HG03097 (cell line): ENCODE measurements around the gene ZC3H11A.
"Not testable (repeated sequence)": the region's sequence is repeated elsewhere in the genome, so short reads cannot be mapped to it uniquely, and the experiment has no call there.

Experiments used
- ATAC-seq: cut with Tn5 transposase; IDR thresholded peaks from one replicate; pipeline ENCODE4 v1.9.1; 2021; ENCODE audit not compliant: unreplicated experiment, low FRiP score

ZC3H11A gene

GRCh38 chr1:203778789-203779188 is 16.6 kb upstream of the ZC3H11A start:
- ATAC-seq, result no peak

DNA sequence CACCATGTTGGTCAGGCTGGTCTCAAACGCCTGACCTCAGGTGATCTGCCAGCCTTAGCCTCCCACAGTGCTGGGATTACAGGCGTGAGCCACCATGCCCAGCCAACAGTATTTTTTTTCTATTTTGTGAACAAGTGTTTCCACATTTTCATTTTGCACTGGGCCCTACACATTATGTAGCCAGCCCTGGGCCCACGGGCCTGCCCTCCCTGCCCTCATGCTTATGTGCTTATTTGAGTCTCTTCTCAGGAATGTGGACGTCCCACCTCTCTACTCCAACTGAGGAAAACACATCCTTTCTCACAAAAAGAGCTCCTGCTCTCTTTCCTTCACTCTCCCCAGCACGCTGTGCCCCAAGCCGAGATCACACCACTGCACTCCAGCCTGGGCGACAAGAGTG is 13.5 kb upstream of the ZC3H11A start:
- no peak for ATAC-seq

GRCh38 chr1:203789966-203790365 is 5.5 kb upstream of the ZC3H11A start:
- ATAC-seq, result no peak

DNA sequence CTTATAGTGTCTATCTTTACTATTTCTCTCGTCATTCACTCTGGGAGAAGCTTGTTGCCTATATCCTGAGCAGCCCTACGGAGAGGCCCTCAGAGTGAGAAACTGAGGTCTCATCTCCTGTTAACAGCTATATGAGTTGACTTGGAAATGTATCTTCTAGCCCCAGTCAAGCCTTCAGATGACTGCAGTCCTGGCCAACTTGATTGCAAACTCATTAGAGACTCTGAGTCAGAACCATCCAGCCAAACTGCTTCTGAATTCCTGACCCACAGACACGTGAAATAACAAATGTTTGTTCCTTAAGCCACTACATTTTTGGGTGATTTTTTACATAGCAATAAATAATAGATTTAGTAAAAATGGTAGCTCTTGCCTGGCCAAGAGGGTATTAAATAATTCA is 3.9 kb upstream of the ZC3H11A start:
- no peak for ATAC-seq

GRCh38 chr1:203792486-203792885 is 2.9 kb upstream of the ZC3H11A start:
- no peak for ATAC-seq

GRCh38 chr1:203793561-203793960 is 1.9 kb upstream of the ZC3H11A start:
- not testable (repeated sequence) for ATAC-seq

DNA sequence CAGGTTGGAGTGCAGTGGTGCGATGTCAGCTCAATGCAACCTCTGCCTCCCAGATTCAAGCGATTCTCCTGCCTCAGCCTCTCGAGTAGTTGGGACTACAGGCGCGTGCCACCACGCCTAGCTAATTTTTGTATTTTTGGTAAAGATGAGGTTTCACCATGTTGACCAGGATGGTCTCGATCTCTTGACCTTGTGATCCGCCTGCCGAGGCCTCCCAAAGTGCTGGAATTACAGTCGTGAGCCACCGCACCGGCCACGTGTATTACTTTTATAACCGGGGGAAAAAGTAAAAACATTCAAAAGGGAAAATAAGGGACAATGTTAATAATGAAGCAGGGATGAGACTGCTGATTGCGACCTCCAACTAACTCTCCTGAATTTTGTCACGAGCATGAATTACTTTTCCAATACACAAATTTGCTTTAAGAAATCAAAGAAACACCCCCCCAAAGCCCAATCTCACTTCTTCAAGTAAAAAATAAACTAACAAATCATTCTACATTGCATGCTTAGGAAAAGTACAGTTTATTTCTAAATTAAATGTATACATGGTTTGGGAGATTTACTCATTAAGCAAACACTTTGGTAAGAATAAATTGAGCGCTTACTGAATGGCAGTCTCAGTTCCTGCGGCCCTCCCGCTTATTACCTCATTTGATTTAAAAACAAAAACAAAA is 521 bp upstream of the ZC3H11A start:
- ATAC-seq, result no peak

DNA sequence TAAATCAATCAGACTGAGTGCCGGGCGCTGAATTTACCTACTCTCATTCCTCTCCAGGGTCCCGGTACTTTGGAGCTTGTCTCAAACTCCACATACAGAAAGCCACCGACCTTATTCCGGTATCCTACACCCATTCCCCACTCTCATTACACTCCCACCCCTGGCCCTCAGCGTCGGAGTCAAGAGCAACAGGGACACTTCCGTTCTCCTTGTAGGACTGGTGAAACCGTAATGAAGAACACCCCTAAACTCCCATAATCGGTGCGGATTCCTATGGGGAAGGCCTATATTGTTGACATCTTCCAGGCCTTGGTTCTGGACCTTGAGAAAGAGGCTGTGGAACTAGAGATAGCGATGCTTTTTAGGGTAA is 798 bp downstream of the ZC3H11A start:
- ATAC-seq, result peak; percentile 20

DNA sequence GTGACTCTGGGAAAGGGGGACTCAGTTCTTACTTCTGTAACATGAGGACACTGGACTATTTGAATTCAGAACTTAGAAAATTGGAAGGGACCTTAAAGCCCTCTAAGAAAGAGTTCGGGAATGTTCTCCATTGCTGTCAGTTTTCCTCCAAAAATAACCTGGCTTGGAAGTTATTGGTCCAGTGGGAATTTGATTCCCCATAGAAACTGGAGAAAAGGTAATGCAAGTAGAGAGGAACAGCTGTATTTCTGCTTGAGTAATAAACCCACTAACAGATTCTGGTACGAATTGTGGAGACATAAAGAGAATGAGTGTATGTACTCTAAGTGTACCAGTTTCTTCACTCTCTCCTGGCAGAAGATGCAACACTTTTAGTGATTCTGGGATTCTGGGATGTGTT is 1.8 kb downstream of the ZC3H11A start:
- no peak for ATAC-seq

DNA sequence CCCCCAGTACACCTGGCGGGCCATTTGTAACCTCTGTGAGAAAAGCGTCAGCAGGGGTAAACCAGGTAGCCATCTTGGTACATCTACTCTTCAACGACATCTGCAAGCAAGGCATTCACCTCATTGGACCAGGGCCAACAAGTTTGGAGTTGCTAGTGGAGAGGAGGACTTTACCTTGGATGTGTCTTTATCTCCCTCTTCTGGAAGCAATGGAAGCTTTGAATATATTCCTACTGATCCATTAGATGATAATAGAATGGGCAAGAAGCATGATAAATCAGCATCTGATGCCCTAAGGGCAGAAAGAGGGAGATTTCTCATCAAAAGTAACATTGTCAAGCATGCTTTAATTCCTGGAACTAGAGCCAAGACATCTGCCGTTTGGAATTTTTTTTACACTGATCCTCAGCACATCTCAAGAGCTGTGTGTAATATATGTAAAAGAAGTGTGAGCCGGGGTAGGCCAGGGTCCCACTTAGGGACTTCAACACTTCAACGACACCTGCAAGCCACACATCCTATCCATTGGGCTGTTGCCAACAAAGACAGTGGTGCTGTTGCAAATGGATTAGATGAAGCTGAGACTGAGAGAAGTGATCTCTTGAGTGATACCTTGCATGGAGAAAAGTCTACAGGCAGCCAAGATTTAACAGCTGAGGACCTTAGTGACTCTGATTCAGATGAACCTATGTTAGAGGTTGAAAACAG is 2.7 kb downstream of the ZC3H11A start:
- ATAC-seq, result no peak

- ATAC-seq, result no peak
Measured at GRCh38 chr1:203799157-203799556, 3.7 kb downstream of the ZC3H11A start.

- ATAC-seq, result no peak
Measured at GRCh38 chr1:203799971-203800370, 4.5 kb downstream of the ZC3H11A start.

DNA sequence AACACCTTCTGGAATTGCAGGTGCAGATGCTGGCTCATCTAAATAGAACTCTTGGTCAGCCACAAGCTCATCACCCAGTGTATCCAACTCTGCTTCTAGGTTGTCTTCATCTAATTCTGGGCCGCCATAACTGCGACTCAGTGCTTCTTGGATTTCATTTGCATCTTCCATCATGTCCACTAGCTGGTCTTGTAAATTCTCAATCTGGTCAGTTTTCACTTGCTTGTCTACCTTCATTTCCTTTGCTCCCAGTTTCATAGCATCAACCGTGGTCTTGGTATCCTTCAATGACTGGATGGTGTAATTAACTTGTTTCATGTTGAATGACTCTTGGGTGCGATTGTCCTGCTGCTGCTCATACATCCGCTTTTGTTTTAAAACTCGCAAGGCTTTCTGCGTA is 10.3 kb downstream of the ZC3H11A start:
- no peak for ATAC-seq

GRCh38 chr1:203807196-203807595 is 11.8 kb downstream of the ZC3H11A start:
- ATAC-seq, result no peak

DNA sequence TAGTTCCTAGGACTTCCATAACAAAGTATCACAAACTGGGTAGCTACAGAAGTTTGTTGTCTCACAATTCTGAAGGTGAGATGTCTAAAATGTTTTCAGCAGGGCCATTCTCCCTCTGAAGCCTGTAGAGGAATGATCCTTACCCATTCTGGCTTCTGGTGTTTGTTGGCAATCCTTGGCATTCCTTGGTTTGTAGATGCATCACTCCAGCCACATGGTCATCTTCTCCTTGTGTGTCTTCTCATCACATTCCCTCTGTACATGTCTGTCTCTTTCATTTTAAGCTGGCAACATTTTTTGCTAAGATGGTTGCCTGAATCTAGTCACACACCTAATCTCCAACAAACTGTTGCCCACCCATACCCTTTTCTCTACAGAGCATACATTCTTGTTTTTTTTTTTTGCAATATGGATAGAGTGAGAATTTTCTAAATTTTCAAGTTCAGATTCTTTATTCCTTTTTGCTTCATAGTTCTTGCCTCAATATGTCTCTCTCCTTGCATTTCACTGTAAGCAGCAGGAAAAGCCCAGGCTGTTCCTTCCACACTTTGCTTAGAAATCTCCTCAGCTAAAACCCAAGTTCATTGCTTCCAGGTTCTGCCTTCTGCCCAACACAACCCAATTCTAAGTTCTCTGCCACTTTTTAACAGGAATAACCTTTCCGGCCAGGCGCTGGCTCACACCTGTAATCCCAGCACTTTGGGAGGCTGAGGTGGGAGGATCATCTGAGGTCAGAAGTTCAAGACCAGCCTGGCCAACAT is 18.3 kb downstream of the ZC3H11A start:
- ATAC-seq, result no peak

- no peak for ATAC-seq
Measured at GRCh38 chr1:203818399-203818798, 23.0 kb downstream of the ZC3H11A start.

DNA sequence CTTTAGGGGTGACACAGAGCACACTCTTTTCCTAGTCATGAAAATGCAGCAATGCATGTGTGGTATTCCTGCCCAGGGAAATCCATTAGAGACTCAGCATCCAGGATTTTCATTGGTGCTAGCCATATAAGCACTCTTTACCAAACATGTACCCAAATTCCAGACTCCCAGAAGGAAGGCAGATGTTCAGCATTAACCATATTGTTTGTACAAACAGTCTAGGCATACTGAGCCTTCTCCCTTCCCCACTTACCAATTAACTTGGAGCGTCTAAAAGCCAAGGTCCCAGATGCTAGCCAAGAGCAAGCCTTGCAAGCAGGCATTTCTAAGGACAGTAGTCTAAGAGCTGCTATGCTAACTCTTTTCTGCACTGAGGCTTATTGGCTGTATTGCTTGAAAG is 27.9 kb downstream of the ZC3H11A start:
- ATAC-seq, result no peak

- no peak for ATAC-seq
Measured at GRCh38 chr1:203826175-203826574, 30.8 kb downstream of the ZC3H11A start.

GRCh38 chr1:203828002-203828401 is 32.6 kb downstream of the ZC3H11A start:
- ATAC-seq, result no peak

- ATAC-seq, result no peak
Measured at GRCh38 chr1:203828503-203828902, 33.1 kb downstream of the ZC3H11A start.

- ATAC-seq, result not testable (repeated sequence)
Measured at GRCh38 chr1:203829247-203829646, 33.8 kb downstream of the ZC3H11A start.

GRCh38 chr1:203835476-203835875 is 40.1 kb downstream of the ZC3H11A start:
- ATAC-seq, result no peak
